ENCODE data around the gene DGCR6L. TPM values are rescaled to one million over a fixed set of nuclear protein-coding genes. Genes with fewer than 3 reads are reported as not detected.

DGCR6L gene
- 30.1 to 47.2 TPM (median 45.0 TPM) in 5 replicates for total RNA-seq (2022; extraction: Qiagen RNA extraction)

DNA sequence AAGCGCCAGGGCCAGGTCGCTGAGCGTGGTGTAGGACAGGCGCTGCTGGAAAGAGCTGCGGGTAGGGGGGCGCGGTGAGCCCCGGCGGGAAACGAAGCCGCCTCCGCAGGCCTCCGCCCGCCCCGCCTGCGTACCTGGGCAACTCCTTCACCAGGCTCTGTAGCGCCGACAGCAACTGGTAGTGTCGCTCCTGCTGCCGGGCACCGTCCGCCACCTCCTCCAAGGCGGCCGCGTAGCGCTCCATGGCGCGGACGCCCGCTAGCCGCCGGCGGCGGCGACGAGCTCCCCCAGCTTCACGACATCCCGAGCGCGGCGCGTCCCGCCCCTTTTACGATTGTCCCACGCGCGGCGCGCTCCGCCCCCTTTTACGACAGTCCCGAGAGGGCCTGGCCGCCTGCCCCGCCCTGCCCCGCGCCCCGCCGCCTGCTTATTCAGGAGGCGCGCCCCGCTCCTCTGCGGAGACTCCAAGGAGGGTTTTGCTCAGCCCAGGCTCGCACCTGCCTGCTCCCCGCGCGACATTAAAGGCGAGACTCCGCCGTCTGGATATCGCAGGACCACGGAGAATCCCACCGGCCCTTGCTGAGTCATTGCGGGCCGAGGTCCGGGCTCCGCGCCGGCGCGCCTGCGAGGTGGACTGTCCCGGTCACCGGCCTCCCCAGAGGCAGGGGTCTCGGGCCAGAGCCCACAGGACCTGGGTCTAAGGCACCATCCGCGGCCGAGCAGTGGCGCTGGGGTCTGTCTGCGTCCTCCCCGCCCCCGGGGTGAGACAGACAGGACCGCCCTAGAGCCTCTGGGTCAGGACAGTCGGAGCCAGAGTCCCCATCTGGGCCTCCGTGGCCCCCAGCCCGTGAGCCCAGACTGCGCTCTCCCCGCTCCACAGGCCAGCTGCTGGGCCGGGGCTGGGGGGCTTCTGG lies at the start of gene DGCR6L:
Gene DGCR6L, minus strand, starts transcription at position 316 of the 914 bp plus-strand sequence. Its CDS starts 72 bp downstream, at position 244.

DNA sequence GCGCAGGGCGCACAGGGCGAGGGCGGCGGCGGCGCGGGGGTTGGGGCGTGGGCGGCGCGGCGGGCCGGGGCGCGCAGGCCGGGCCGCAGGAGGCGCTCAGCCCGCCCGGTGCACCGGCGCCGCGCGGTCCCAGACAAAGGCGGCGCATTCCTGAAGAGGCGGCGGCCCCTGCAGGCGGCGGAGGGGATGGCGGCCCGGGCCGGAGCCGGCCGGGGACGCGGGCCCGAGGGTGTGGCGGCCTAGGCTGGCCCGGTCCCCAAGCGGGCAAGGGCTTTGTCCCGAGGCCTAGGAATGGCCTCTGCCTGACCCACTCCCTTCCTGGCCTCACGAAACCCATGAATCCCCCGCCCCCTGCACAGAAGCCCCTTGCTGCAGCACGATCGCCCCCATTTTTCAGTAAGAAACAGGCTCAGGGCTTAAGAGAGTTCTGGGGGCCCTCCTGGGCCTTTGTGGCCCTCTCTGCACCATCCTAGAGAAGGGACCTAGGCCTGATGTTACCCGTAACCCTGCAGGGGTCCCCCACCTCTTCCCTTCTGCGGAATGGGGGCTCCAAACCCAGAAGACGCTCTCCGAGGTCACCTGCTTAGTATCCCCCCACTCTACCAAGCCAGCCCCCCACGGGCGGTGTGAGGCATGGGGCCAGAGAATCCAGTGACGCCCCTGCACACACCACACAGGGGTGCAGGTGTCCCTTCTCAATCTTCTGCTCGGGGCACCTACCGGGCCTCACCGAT lies 51.4 kb downstream of the DGCR6L start, which contains the start of gene RTN4R:
Gene RTN4R, minus strand, starts transcription at position 40 of the 734 bp plus-strand sequence. CDS start 226 bp downstream, outside the sequence.

Other genes with a start within 250 kb of the DGCR6L start
- 17.8 to 22.1 TPM (median 19.6 TPM) in 5 replicates for gene DGCR8, start 239.8 kb downstream of the DGCR6L start, total RNA-seq (2022; extraction: Qiagen RNA extraction)
- 237 to 298 TPM (median 288 TPM) in 5 replicates for gene RANBP1, start 204.0 kb downstream of the DGCR6L start, total RNA-seq (2022; extraction: Qiagen RNA extraction)
- gene TRMT2A, start 202.8 kb downstream of the DGCR6L start, total RNA-seq (2022; extraction: Qiagen RNA extraction): 18.6 to 29.0 TPM (median 23.4 TPM) in 5 replicates
- gene ZDHHC8, start 188.3 kb downstream of the DGCR6L start, total RNA-seq (2022; extraction: Qiagen RNA extraction): 22.4 to 43.4 TPM (median 34.8 TPM) in 5 replicates
- not detected in 5 replicates for gene CCDC188, start 169.0 kb downstream of the DGCR6L start, total RNA-seq (2022; extraction: Qiagen RNA extraction)
- 7.7 to 16.3 TPM (median 13.8 TPM) in 5 replicates for gene RTN4R, start 51.7 kb downstream of the DGCR6L start, total RNA-seq (2022; extraction: Qiagen RNA extraction)
- gene ZNF74, start 74.1 kb upstream of the DGCR6L start, total RNA-seq (2022; extraction: Qiagen RNA extraction): 6.7 to 8.0 TPM (median 7.0 TPM) in 5 replicates
- 0.75 to 1.4 TPM (median 1.1 TPM) in 5 replicates for gene SCARF2, start 117.8 kb upstream of the DGCR6L start, total RNA-seq (2022; extraction: Qiagen RNA extraction)
- gene KLHL22, start 175.7 kb upstream of the DGCR6L start, total RNA-seq (2022; extraction: Qiagen RNA extraction): 8.8 to 11.2 TPM (median 10.3 TPM) in 5 replicates
- gene MED15, start 187.6 kb upstream of the DGCR6L start, total RNA-seq (2022; extraction: Qiagen RNA extraction): 59.5 to 68.9 TPM (median 64.5 TPM) in 5 replicates

Data from A549 treated with AZD2906 at 1 μM for 4 hours (cell line).